Hepatocyte (in vitro differentiated cells): ENCODE data around the gene SPACA7. TPM values are rescaled to one million over a fixed set of nuclear protein-coding genes. Genes with fewer than 3 reads are reported as not detected.

Source experiments
- DNase-seq: peaks from one replicate; pipeline ENCODE4 v3.0.0-alpha.2; 2016; ENCODE audit warnings: low spot score
- H2AFZ ChIP-seq: fragments of 200-600 bp; sonication (generic); 2 replicates; pipeline ENCODE4 v1.6.0; 2016; ENCODE audit warnings: antibody characterized with exemption, mild to moderate bottlenecking
- H3K27ac ChIP-seq: fragments of 200-600 bp; sonication (generic); 2 replicates; pipeline ENCODE4 v1.5.1; 2016; ENCODE audit warnings: mild to moderate bottlenecking
- H3K27me3 ChIP-seq: fragments of 200-600 bp; sonication (generic); 2 replicates; pipeline ENCODE4 v1.6.1; 2016
- H3K36me3 ChIP-seq: fragments of 200-600 bp; sonication (generic); replicated peaks from 2 replicates; pipeline ENCODE4 v1.5.1; 2016; ENCODE audit warnings: low read depth; ENCODE audit not compliant: insufficient read depth
- H3K4me1 ChIP-seq: fragments of 200-600 bp; sonication (generic); 2 replicates; pipeline ENCODE4 v1.5.1; 2016; ENCODE audit warnings: mild to moderate bottlenecking, moderate library complexity; ENCODE audit not compliant: insufficient read depth
- H3K4me2 ChIP-seq: fragments of 200-600 bp; sonication (generic); 2 replicates; pipeline ENCODE4 v1.6.0; 2016
- H3K4me3 ChIP-seq: fragments of 200-600 bp; sonication (generic); 2 replicates; pipeline ENCODE4 v1.5.1; 2016; ENCODE audit warnings: mild to moderate bottlenecking
- H3K79me2 ChIP-seq: fragments of 200-600 bp; sonication (generic); 2 replicates; pipeline ENCODE4 v1.6.0; 2017; ENCODE audit warnings: mild to moderate bottlenecking
- H3K9me2 ChIP-seq: fragments of 200-600 bp; sonication (generic); replicated peaks from 2 replicates; pipeline ENCODE4 v1.6.0; 2017; ENCODE audit warnings: mild to moderate bottlenecking; ENCODE audit not compliant: insufficient read depth
- H3K9me3 ChIP-seq: fragments of 200-600 bp; sonication (generic); 2 replicates; pipeline ENCODE4 v1.5.1; 2016; ENCODE audit warnings: low read depth, mild to moderate bottlenecking
- H4K20me1 ChIP-seq: fragments of 200-600 bp; sonication (generic); 2 replicates; pipeline ENCODE4 v1.6.0; 2016; ENCODE audit warnings: mild to moderate bottlenecking; ENCODE audit not compliant: insufficient read depth, poor library complexity, severe bottlenecking
- EZH2 ChIP-seq: fragments of 200-600 bp; sonication (generic); IDR thresholded peaks from 2 replicates; pipeline ENCODE4 v1.6.1; 2016; ENCODE audit warnings: antibody characterized with exemption, mild to moderate bottlenecking, borderline replicate concordance
- EZH2phosphoT487 ChIP-seq: fragments of 200-600 bp; sonication (generic); IDR thresholded peaks from one replicate; pipeline ENCODE4 v1.6.1; 2018; ENCODE audit warnings: antibody characterized with exemption, mild to moderate bottlenecking, low read depth, moderate library complexity; ENCODE audit not compliant: unreplicated experiment, severe bottlenecking
- WGBS: methylation state at CpG from one replicate; pipeline ENCODE4 v1.1.6; 2016; ENCODE audit warnings: low lambda C conversion rate; ENCODE audit errors: missing lambda C conversion rate; 5-methylcytosine and 5-hydroxymethylcytosine counted together
- polyA plus RNA-seq: library from polyadenylated mRNA; unstranded; fragments of >200 nt; fragmentation: Nextera tagmentation; extraction: Ambion mirVana; gene quantifications from 2 replicates; pipeline ENCODE4 v1.2.1, GENCODE V29; 2016
- total RNA-seq: library from RNA; depleted of rRNA; stranded (reverse); fragments of >200 nt; gene quantifications from 2 replicates; pipeline ENCODE4 v1.2.3, GENCODE V29; 2014
- TF ChIP-seq, protein P1 (sequence below): fragments of 200-600 bp; sonication (generic); IDR thresholded peaks from 2 replicates; pipeline ENCODE4 v1.5.1; 2016; ENCODE audit warnings: antibody characterized with exemption, mild to moderate bottlenecking; ENCODE audit not compliant: poor library complexity

Gene SPACA7
- total and polyA plus RNA-seq, 2 experiments from 2014 or later: not detected

DNA sequence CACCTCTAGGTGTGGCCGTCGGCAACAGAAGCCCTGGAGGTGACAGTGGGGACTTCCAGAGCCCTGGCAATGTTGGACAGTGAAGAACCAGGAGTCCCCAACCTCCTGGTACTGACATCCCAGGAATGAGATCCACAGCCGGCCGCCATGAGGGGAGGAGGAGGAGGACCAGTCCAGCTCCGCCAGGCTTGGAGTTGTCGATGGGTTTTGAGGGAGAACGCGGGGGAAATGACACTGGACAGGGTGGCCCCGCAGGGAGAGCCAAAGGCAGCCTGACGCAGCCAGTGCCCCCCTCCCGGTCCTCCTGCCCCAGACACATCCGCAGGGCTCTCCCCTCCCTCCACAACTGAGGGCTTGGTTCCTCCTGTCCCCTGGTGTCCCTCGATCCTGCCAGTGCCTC is 57.9 kb downstream of the SPACA7 start:
- no peaks in the 10 kb centered on the region for H3K27me3 ChIP-seq
- no peak for DNase-seq
- no peak overlapping the region for H3K4me2 ChIP-seq
- no peaks in the 10 kb centered on the region for H3K9me3 ChIP-seq
- WGBS: 94% methylated on average over 12 of the region's 13 CpGs
- H3K4me1 ChIP-seq: no peaks in the 10 kb centered on the region
- TF ChIP-seq EZH2 (no peak), EZH2phosphoT487 (no peak)
- TF ChIP-seq, protein P1, sequence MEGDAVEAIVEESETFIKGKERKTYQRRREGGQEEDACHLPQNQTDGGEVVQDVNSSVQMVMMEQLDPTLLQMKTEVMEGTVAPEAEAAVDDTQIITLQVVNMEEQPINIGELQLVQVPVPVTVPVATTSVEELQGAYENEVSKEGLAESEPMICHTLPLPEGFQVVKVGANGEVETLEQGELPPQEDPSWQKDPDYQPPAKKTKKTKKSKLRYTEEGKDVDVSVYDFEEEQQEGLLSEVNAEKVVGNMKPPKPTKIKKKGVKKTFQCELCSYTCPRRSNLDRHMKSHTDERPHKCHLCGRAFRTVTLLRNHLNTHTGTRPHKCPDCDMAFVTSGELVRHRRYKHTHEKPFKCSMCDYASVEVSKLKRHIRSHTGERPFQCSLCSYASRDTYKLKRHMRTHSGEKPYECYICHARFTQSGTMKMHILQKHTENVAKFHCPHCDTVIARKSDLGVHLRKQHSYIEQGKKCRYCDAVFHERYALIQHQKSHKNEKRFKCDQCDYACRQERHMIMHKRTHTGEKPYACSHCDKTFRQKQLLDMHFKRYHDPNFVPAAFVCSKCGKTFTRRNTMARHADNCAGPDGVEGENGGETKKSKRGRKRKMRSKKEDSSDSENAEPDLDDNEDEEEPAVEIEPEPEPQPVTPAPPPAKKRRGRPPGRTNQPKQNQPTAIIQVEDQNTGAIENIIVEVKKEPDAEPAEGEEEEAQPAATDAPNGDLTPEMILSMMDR: no peak
- no peak overlapping the region for H3K4me3 ChIP-seq
- no peaks in the 10 kb centered on the region for H3K79me2 ChIP-seq
- no peaks in the 10 kb centered on the region for H4K20me1 ChIP-seq
- no peak overlapping the region for H3K27ac ChIP-seq
- H3K9me2 ChIP-seq: no peaks in the 10 kb centered on the region
- H2AFZ ChIP-seq: no peak overlapping the region
- no peaks in the 10 kb centered on the region for H3K36me3 ChIP-seq

DNA sequence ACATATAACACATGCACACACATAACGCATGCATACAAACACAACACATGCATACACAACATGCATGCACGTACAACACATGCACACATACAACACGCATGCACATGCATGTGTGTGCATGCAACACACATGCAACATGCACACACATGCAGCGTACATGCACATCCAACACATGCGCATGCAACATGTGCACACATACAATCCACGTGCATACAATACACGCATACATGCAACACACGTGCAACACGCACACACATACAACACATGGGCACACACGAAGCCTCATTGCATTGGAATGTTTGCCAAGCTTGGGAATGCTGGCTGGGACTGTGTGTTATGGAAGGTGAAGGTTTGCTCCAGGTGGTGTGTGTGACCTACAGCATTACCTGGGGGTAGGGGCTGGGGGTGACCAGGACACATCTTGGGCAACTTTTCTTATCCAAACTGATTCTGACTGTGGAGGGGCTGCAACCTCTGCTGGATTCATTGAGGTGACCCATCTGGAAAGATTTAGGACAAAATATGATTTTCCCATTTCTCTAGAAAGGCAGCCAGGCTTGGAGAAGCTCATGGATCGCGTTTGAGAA is 58.9 kb downstream of the SPACA7 start:
- no peak for DNase-seq
- 83% methylated on average over 12 of the region's 12 CpGs for WGBS
- Histone ChIP-seq H3K4me3 (no peak overlapping the region), H3K9me3 (no peaks in the 10 kb centered on the region), H3K4me2 (no peak overlapping the region), H4K20me1 (no peaks in the 10 kb centered on the region), H3K27ac (no peak overlapping the region), H3K27me3 (no peaks in the 10 kb centered on the region), H3K9me2 (no peaks in the 10 kb centered on the region), H3K79me2 (no peaks in the 10 kb centered on the region), H3K36me3 (no peaks in the 10 kb centered on the region), H3K4me1 (no peaks in the 10 kb centered on the region), H2AFZ (no peak overlapping the region)
- no peak for TF ChIP-seq EZH2
- no peak for TF ChIP-seq EZH2phosphoT487
- TF ChIP-seq, protein P1: no peak

DNA sequence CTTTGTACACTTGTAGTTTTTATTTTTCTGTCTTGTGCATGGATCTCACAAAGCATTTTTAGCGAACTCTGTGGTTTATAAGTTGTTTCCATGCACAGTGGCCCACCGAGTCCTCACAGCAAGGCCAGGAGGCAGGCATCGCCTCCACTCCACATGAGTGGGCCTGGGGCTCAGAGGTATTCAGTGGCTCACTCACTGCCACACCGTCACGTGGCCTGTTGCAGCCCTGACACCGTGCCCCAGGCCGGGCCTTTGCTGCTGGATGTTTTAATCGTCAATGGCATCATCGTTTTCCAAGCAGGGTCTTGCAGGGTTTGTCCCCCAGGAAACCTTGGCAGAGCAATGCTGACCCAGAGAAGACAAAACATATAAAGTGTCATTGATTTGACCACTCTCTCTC is 59.8 kb downstream of the SPACA7 start:
- no peaks in the 10 kb centered on the region for H3K79me2 ChIP-seq
- no peaks in the 10 kb centered on the region for H3K4me1 ChIP-seq
- H3K27me3 ChIP-seq: no peaks in the 10 kb centered on the region
- WGBS: 84% methylated on average over 9 of the region's 9 CpGs
- H3K9me2 ChIP-seq: no peaks in the 10 kb centered on the region
- H3K4me3 ChIP-seq: no peak overlapping the region
- no peak overlapping the region for H3K4me2 ChIP-seq
- H3K9me3 ChIP-seq: no peaks in the 10 kb centered on the region
- no peak for DNase-seq
- H3K27ac ChIP-seq: no peak overlapping the region
- no peak for TF ChIP-seq EZH2
- TF ChIP-seq, protein P1: no peak
- H4K20me1 ChIP-seq: no peaks in the 10 kb centered on the region
- no peaks in the 10 kb centered on the region for H3K36me3 ChIP-seq
- no peak overlapping the region for H2AFZ ChIP-seq

DNA sequence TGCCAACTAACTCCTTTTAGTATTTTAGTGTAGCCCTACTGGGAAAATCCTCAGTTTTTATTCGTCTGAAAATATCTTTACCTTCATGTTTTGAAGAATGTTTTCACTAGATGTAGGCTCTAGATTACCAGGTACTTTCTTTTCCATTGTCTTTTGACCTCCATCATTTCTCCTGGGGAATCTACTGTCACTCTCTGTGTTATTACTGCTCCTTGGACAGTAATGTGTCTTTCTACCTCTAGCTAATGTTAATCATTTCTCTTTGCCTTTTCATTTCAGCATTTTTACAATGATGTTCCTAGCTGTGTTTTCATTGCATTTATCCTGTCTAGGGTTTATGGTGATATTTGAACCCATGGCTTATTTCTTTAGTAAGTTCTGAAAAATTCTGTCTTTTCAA is 61.9 kb downstream of the SPACA7 start:
- Histone ChIP-seq H2AFZ (no peak overlapping the region), H3K4me2 (no peak overlapping the region), H3K27me3 (peaks cover 5% of the 10 kb centered on the region), H3K27ac (no peak overlapping the region), H3K4me1 (no peaks in the 10 kb centered on the region), H3K36me3 (no peaks in the 10 kb centered on the region), H3K9me2 (no peaks in the 10 kb centered on the region), H4K20me1 (no peaks in the 10 kb centered on the region), H3K4me3 (no peak overlapping the region), H3K9me3 (no peaks in the 10 kb centered on the region), H3K79me2 (no peaks in the 10 kb centered on the region)
- TF ChIP-seq EZH2 (no peak), EZH2phosphoT487 (no peak)
- TF ChIP-seq, protein P1: no peak
- WGBS: 76% methylated on average over 1 of the region's 1 CpG
- DNase-seq: no peak
